ENCODE measurements around the gene XYLT1. TPM values are rescaled to one million over a fixed set of nuclear protein-coding genes. Genes with fewer than 3 reads are reported as not detected.
A peak's percentile ranks its signal among the peaks of the same experiment; 100 is the strongest.

Gene XYLT1
- total RNA-seq, 2 donors from 2014 or later = 6.0 to 15.2 TPM

GRCh38 chr16:17304491-17305119 lies 166.2 kb downstream of the XYLT1 start:
- TF ChIP-seq CTCF (IDR thresholded peaks at IDR 0.05) (peak in 1 of 7 experiments; percentile 12), POLR2A (IDR thresholded peaks at IDR 0.05) (peak in 2 of 3 donors; percentile 39 to 44)
- no peak overlapping the region for H3K4me3 ChIP-seq
- no peaks in the 10 kb centered on the region for H3K27me3 ChIP-seq
- 20% methylated on average over 6 of the region's 6 CpGs for WGBS, 2 donors
- ATAC-seq (peak; percentile 94), DNase-seq (peak; percentile 69 to 91 (median 83))
- H3K27ac ChIP-seq = peak overlapping the region; percentile 90 to 99 (median 94)
- intact Hi-C loops (cut with DNase I) = no loop called here
- no peaks in the 10 kb centered on the region for H3K36me3 ChIP-seq (replicated peaks in 1 of 2; ENCODE audit: insufficient read depth in 1 of 2, low read depth in 2 of 2)
- no peaks in the 10 kb centered on the region for H3K9me3 ChIP-seq
- peaks cover 77% of the 10 kb centered on the region for H3K4me1 ChIP-seq

GRCh38 chr16:17304106-17304490 lies 166.7 kb downstream of the XYLT1 start:
- peaks cover 82% of the 10 kb centered on the region for H3K4me1 ChIP-seq
- H3K36me3 ChIP-seq (replicated peaks in 1 of 2; ENCODE audit: insufficient read depth in 1 of 2, low read depth in 2 of 2) = no peaks in the 10 kb centered on the region
- TF ChIP-seq CTCF (IDR thresholded peaks at IDR 0.05) (no peak), POLR2A (IDR thresholded peaks at IDR 0.05) (no peak)
- no peak overlapping the region for H3K4me3 ChIP-seq
- ATAC-seq (peak; percentile 25), DNase-seq (peak in 2 of 4 donors; percentile 19 to 51)
- H3K27me3 ChIP-seq = no peaks in the 10 kb centered on the region
- WGBS, 2 donors = 12 to 28% methylated on average over 2 of the region's 2 CpGs
- peak overlapping the region; percentile 90 to 99 (median 94) for H3K27ac ChIP-seq
- no peaks in the 10 kb centered on the region for H3K9me3 ChIP-seq
- intact Hi-C loops (cut with DNase I) = no loop called here

- intact Hi-C loops (cut with DNase I) = no loop called here
- TF ChIP-seq POLR2A (IDR thresholded peaks at IDR 0.05) (no peak), CTCF (IDR thresholded peaks at IDR 0.05) (no peak)
These were observed 167.7 kb downstream of the XYLT1 start for GRCh38 chr16:17303101-17303500.

GRCh38 chr16:17302620-17303019 lies 168.1 kb downstream of the XYLT1 start:
- Histone ChIP-seq H3K36me3 (replicated peaks in 1 of 2; ENCODE audit: insufficient read depth in 1 of 2, low read depth in 2 of 2) (no peaks in the 10 kb centered on the region), H3K4me1 (peaks cover 78% of the 10 kb centered on the region), H3K27ac (peak overlapping the region; percentile 90 to 99 (median 94)), H3K9me3 (no peaks in the 10 kb centered on the region), H3K4me3 (no peak overlapping the region), H3K27me3 (no peaks in the 10 kb centered on the region)
- intact Hi-C loops (cut with DNase I) = no loop called here
- TF ChIP-seq POLR2A (IDR thresholded peaks at IDR 0.05) = no peak
- no peak for TF ChIP-seq CTCF (IDR thresholded peaks at IDR 0.05)
- WGBS, 2 donors = 43 to 67% methylated on average over 3 of the region's 3 CpGs
- DNase-seq (no peak), ATAC-seq (no peak)

More at GRCh38 chr16:17303101-17303500, 167.7 kb downstream of the XYLT1 start:
- DNase-seq = peak in 2 of 4 donors; percentile 49 to 62
- H3K4me3 ChIP-seq = no peak overlapping the region
- peak overlapping the region; percentile 90 to 99 (median 94) for H3K27ac ChIP-seq
- no peaks in the 10 kb centered on the region for H3K27me3 ChIP-seq
- ATAC-seq = no peak
- peaks cover 83% of the 10 kb centered on the region for H3K4me1 ChIP-seq
- WGBS, 2 donors = 22 to 25% methylated on average over 5 of the region's 5 CpGs
- no peaks in the 10 kb centered on the region for H3K36me3 ChIP-seq (replicated peaks in 1 of 2; ENCODE audit: insufficient read depth in 1 of 2, low read depth in 2 of 2)
- H3K9me3 ChIP-seq = no peaks in the 10 kb centered on the region

GRCh38 chr16:17302214-17302613 lies 168.5 kb downstream of the XYLT1 start:
- no peaks in the 10 kb centered on the region for H3K9me3 ChIP-seq
- no peaks in the 10 kb centered on the region for H3K27me3 ChIP-seq
- no peak for DNase-seq
- H3K4me3 ChIP-seq = no peak overlapping the region
- peaks cover 74% of the 10 kb centered on the region for H3K4me1 ChIP-seq
- peak overlapping the region in 3 of 4 donors; percentile 90 to 99 (median 94) for H3K27ac ChIP-seq
- 79 to 94% methylated on average over 4 of the region's 4 CpGs for WGBS, 2 donors
- no peaks in the 10 kb centered on the region for H3K36me3 ChIP-seq (replicated peaks in 1 of 2; ENCODE audit: insufficient read depth in 1 of 2, low read depth in 2 of 2)
- ATAC-seq = no peak
- intact Hi-C loops (cut with DNase I) = no loop called here
- TF ChIP-seq POLR2A (IDR thresholded peaks at IDR 0.05) (no peak), CTCF (IDR thresholded peaks at IDR 0.05) (no peak)
